NCI-H1694 treated with DMSO at 0.1 percent for 48 hours (cell line): ENCODE results near the gene IL1RAPL2.
"Not testable (repeated sequence)": the region's sequence is repeated elsewhere in the genome, so short reads cannot be mapped to it uniquely, and the experiment has no call there.

Experiments
- DNase-seq: peaks from one replicate; lab custom pipeline; 2025; lab: John Stamatoyannopoulos, UW

The IL1RAPL2 gene

DNA sequence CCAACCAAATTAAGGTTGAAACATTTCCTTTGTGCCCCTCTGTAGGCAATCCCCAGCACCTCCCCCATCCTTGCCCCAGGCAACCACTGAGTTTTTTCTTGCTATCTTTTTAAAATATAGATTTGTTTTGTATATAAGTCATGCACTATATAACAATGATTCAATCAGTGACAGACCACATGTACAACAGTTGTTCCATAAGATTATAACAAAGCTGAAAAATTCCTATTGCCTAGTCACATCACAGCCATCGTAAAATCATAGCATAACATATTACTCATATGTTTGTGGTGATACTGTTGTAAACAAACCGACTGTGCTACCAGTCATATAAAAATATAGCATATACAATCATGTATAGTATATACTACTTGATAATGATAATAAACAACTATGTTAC, 1044.4 kb downstream of the IL1RAPL2 start:
- no peak for DNase-seq

DNA sequence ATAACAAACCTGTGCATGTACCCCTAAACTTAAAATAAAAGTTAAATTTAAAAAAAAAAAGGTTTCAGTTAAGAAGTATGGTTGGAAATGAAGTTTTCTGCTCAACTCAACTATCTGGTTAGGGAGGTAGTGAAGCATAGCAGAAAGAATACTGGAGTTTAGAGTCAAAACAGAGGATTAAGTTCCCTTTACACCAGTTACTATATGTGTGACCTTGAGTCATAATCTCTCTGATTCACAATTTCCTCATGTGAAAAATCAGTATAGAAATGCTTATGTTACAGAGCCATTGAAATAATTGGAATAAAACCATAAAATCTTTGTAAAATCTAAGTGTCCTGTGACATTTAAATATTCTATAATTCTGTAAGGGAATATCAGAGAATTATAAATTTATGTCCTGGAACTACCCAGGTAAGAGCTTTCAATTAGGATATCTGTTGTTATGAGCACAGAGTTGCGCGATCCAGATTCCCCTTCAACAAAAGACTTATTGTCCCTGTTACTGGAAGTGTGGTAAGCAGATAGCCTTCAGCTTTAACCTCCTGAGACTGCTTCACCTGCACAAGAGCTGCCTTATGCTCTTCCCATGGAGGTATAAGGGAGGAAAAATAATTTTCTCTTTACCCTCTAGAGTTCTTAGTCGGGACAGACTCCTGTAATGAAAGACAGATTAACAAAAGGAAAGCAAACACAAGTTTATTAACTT, 1052.5 kb downstream of the IL1RAPL2 start:
- no peak for DNase-seq

DNA sequence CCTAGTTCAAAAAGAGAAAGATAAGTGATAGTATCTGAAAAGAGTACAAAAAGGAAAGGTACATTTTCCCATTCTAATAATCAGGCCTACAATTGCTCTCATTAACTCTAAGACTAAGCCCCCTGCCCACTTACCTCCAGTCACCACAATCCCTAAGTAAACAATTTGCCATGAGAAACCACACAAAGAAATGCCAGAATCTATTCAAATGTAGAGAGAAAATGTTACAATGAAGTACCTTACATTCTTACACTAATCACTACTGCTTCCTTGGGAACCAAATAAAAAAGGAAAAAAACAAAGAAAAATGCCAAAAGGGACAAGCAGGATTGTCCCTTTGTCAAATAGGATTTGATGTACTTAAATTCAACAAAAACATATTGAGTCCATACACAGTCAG, 1068.2 kb downstream of the IL1RAPL2 start:
- DNase-seq: no peak

DNA sequence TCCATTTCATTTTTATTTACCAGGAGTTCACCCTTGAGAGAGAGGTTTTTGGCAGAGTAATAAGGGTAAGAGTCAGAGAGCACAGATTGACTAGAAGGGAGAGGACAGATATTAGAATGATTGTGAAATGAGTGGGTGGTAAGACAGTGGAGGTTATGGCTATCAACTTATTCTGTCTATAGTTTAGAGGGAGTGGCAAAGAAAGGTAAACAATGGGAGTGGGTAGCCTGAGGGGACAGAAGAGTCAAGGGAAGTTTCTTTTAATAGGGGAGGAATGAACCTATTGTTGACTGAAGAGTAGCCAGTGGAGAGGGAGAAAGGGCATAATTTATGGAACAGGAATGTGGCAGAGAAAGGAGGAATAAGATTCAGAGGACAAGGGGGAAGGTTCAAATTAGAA, 1069.8 kb downstream of the IL1RAPL2 start:
- DNase-seq: no peak

DNA sequence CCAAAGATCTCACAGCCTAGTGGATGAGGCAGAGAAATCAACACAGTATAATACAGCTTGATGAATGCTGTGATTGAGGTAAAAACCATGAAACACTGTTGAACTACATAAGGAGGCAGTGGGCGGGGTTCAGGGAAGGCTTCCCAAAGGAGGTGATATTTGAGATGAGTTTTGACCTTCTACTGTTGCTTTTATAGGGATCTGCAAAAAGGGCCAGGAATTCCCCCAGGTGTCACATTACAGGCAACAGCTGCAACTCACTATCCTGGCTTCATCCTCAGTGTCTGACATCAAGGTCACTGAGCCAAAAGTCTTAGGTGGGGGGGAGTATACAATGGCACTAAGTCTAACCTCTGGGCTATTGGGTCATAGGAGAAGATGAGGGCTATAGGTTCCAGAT, 1070.7 kb downstream of the IL1RAPL2 start:
- DNase-seq: no peak

DNA sequence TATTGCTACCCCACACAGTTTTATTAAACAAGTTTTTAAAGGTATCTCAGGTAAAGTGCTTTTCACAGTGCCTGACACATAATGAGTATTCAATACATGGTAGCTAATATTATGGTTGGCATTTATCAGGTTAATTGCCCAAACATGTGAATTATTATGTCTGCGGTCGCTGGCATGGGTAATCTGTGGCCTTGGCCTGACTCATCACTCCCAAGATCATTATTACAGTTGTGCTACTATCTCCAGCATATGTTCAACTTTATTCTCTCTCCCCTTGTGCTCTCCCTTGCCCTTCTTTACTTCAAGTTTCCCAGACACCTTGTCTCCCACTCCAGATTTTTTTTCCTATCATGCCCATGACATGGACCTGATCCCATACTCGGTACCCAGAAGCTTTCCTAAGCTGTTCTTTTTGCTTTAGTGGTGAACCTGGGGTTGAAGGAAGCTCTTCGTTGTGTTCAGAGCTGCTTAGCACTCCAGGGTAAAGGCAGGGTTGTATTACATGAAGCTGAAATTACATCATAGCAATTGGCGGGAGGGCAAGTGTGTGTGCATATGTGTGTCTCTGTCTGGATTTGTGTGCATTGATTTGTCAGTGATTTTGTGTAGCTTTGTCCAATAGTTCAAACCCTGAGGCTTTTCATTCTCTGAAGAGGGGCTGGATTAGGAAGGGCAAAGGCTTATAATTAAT, 1079.8 kb downstream of the IL1RAPL2 start:
- DNase-seq: no peak

DNA sequence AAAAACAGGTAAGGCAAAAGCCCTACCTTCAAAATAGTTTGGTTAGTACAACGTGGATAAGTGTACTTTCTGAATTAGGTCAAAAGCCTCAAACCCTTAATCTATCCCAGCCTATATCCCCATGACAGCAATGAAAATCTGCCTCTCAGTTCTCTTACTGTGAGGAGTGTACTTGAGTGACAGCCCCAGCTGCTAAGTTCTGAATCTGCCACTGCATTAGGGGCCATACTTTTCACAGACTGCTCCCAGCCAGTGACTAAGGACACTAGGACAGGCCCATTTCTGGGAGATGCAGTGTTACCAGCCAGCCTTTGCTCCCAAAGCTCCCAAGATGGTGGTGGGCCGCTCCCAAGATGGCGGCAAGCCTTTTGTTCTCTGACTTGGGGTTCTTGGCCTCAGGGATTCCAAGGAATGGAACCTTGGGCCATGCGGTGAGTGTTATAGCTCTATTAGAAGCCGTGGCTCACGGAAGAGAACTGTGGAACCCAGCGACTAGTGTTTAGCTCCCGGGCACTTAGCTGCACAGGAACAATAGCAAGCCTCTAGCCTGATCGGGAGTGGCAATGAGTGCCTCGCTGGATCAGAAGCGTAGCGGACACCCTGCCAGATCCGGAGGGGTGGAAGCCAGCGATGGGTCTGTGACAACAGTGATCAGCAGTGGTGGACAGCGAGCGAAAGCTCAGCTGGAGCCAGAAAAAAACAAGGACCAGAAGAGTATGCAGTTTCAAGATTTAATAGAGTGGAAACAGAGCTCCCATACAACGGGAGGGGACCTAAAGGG, 1080.8 kb downstream of the IL1RAPL2 start:
- no peak for DNase-seq

DNA sequence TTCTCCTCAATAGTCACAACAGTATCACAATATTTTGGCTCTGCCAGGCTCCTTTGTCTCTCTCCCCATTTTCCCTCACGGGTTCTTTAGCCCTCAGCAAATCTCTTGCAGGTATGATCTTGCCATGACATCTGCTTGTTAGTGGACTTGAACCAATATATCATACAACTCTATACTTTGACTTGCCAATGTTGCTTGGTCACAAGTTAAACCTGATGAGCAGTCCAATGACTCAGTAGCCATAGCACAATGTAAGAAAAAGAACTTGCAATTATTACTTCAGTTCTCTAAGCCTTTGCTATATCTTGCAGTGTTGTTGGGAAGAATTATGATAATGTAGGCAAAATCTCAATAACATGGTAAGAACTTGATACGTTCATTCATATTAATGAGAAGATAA, 1081.8 kb downstream of the IL1RAPL2 start:
- DNase-seq: no peak

DNA sequence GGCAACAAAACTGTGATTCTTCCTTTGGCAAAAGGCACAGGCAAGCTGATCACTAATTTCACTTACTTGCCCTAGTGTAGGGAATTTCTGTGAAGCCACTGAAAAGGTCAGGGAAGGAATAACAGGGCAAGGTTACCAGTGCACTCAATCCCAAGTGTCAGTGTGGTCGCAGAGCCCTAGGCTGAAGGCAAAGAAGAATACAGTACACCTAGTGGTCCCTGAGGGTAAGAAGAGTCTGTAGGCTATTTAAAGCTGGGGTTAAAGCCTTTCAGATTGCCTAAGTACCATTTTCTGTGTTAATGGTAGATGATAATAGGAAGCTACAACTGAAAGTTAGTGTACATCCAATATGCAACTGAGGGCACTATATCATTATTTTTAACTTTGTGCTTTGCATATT, 1082.7 kb downstream of the IL1RAPL2 start:
- DNase-seq: no peak

DNA sequence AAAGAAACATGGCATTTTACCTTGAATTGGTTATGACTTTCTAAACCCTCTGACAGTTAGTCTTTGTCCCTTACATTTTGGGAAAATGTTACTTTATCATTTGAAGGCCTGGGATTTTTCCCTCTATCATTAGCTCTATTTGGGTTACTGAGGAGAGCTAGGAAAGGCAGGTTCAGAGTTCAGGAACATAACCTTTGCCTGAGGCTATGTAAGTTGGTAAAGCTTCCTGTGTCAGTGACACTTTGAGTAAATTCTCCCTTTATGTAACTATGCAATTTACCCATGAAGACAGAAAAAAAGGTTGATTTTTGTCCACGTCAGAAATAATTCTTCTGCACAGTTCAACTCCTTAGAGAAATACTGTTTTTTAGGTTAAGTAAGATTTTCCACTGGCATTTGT, 1084.6 kb downstream of the IL1RAPL2 start:
- no peak for DNase-seq

DNA sequence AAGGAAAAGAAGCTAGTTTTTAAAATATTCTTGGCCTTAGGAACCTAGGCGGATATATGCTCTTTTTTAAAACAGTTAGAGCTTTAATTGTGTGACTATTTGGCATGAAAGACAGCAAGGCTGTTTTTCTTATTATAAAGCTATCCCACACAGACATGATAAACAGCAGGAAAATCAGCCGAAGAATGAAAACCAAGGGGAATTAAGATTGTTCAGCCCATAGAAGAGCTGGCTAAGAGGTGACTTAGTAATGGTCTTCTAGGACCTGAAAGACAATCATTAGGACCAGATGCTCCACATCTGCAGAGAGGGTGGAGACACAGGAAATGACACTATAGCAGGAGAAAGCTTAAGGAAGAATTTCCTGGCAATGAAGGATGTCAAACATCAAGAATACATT, 1085.0 kb downstream of the IL1RAPL2 start:
- DNase-seq: no peak

DNA sequence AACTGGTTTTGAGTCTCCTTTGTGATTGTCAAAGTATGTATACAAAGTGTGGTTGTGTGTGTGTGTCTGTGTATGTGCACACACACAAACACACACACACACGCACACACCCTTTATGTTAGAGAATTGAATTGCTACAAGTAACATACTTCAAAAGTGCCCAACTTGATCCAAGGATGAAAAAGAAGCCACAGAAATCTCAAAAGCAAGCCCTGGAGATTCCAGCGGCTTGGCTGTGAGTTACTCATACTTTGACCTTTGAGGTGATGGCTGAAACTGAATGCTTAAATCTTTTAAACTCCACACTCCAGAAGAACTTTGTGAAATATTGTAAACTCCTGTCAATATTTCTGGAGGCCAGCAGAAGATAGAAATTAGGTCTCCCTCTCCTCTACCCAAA, 1087.9 kb downstream of the IL1RAPL2 start:
- no peak for DNase-seq

DNA sequence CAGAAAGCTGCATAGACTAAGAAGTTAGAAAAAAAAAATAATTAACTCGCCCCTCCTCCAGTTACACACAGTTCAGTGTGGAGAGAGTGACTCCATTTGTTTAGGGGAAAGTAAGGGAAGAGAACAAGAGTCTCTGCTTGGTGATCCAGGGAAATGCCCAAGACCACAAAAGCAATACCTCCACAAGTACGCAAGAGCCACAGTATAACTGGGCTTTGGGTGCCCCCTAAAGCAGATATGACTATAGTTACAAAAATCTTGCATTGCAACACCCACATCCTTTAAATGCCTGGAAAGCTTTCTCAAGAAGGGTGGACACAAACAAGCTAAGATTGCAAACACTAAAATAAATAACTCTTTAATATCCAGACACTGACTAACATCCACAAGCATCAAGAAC, 1092.1 kb downstream of the IL1RAPL2 start:
- no peak for DNase-seq

DNA sequence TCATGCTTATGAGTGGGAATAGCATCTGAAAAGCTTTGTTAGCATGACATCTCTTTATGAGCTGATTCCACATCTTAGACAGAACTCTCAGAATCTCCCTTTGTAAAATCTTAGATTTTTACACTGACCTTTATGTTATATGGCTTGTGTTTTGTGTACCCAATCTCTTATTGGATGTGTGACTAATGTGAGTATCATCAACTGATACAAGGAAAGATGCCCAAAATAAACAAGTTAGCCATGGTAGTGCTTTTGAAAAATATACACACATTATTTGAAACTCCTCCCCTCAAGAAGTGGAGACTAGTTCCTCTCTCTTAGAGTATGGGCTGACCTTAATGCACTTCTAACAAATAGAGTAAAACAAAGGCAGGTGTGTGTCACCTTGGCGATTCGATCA, 1096.2 kb downstream of the IL1RAPL2 start:
- no peak for DNase-seq

DNA sequence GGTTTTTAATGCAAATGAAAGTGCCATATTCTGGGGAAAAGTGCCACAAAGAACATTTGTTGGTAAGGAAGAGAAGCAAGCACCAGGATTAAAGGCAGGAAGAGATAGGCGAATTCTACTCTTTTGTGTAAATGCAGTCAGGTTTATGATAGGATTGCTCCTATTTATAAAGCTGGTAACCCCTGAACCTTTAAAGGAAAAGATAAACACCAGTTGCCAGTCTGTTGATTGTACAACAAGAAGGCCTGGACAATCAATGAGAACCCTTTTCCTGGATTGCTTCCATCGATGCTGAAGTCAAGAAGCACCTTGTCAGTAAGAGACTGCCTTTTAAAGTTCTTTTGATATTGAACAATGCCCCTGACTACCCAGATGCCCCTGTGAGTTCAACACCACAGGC, 1098.2 kb downstream of the IL1RAPL2 start:
- DNase-seq: no peak

DNA sequence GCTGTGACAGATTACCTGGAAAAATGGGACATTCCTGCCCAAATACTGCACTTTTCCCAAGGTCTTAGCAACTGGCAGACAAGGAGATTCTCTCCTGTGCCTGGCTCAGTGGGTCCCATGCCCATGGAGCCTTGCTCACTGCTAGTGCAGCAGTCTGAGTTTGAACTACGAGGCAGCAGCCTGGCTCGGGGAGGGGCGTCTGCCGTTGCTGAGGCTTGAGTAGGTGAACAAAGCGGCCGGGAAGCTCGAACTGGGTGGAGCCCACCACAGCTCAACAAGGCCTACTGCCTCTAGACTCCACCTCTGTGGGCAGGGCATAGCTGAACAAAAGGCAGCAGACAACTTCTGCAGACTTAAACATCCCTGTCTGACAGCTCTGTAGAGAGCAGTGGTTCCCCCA, 1118.3 kb downstream of the IL1RAPL2 start:
- not testable (repeated sequence) for DNase-seq

DNA sequence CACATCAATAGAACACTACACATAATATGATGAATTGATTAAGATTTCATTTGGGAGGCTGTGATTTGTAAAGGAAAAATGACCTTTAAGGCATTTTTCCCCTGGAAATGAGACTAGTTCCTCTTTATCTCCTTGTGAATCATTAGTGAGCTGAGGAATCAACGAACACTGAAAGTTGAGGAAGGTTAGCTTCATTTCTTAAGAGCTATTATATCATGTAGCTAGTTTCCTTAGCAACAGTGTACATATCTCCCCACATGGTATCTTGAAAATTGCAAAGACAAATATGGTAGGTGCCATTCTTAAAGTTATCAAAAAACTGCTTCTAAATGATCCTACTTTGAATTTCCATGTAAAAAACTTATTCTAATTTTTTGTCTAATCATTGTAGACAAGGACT, 1128.8 kb downstream of the IL1RAPL2 start:
- no peak for DNase-seq

DNA sequence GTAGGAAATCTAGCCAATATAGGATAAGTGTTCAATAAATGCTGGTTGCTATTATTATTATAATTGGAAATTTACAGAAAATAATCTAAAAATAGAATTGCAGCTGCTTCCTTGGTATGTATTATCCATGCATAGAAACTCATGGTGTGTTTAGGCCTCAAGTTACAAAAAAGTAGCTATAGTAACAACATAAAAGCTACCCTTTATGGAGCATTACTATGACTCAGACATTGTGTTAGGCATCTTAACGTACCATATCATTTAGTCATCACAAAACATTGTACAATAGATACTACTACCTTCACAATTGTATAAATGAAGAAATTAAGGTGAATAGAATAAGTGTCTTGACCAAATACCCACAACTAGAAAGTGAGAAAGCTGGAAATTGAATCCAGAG, 1129.5 kb downstream of the IL1RAPL2 start:
- DNase-seq: no peak

DNA sequence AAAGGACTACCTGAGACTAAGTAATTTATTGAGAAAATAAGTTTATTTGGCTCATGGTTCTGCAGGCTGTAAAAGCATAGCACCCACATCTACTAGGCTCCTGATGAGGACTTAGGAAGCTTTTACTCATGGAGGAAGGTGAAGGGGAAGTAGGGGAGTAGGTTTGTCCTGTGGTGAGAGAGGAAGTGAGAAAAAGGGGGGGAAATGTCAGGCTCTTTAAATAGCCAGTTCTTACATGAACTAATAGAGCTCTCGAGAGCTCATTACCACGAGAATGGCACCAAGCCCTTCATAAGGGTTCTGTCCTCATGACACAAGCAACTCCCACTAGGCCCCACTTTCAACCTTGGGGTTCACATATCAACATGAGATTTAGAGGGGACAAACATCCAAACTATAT, 1130.9 kb downstream of the IL1RAPL2 start:
- DNase-seq: no peak

DNA sequence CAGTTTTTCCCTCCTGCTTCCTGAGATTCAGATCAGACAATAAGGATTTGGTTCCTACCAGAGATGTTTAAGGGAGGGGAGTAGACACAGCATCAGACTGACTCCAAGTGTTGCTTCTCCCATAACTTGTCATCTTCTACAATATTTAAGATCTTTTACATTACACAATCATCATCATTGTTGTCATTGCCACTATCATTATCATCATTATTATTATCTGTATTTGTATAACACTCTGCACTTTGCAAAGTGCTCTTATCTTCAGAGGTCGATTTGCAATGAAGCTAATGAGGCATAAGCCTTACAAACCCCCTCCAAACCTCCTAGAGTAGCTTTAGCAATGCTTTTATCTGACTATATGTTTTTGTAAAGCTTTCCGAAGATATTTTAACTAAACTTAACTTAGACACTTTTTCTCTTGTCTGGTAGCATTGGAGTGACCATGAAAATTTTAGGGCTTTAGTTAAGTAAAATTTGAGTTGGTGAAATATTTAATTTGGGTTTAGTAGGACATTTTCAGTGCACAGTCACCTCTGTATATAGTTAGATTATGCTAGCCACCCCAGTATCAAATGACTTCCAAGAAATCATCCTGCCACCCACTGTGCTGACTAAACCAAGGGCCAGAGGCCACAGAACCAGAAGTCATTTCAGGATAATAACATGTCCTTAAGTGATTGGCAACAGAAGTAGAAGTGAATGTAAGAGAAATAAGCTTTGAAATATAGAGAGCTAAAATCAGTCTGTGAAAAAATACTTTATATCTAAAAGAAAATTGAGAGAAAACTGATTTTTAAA, 1132.2 kb downstream of the IL1RAPL2 start:
- no peak for DNase-seq

DNA sequence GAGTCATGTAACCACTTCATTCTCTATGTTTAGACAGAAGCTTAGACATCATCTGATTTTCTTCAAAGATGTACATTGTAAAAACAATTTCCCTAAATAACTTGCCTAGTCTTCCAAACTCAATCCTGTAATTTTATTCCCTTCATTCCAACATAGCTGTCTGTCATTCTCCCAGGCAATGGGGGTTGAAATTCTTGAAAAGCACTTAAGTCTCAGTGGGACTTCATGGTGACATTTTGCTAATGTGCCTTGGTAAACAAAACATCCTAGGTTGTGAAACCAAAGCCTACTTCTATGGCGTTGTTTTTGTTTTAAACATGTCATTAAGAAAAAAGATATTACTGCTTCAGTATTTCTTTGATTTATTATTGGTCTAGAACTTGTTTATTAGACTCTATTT, 1134.3 kb downstream of the IL1RAPL2 start:
- DNase-seq: no peak

DNA sequence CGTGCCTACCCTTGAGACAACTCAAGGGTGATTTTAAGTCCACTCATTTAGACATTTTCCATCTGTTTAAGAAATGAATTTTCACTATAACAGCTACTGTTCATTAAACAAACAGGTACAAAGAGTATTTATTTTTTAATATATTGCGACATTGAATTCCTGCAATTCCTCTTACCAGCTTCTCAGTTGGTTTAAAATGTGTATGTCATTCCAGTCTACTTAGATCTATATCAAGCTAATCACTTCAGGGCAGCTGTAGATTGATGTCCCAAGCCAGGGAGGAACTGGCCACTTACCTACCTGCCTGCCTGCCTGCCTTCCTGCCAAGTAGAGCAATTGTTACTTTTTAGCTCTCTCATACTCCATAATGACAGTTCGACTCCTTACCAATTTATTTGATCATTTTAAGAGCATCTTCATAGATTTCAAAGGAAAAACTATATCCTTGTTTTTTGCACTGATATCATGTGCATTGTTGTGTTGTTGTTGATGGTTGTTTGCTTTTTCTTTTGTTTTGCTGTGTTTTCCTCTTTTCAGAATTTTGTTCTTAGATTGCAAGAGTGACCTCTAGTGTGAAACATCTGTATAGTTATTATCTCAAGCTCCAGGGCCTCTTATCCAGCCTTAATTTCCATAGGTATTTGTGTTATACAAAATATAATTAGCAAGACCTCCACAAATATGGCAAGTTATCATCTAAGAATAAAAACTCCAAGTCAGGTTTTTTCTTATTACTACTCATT, 1135.5 kb downstream of the IL1RAPL2 start:
- no peak for DNase-seq
